ENCODE results near the gene MAP1B. TPM values are rescaled to one million over a fixed set of nuclear protein-coding genes. Genes with fewer than 3 reads are reported as not detected.
A peak's percentile ranks its signal among the peaks of the same experiment; 100 is the strongest.

MAP1B gene
- total RNA-seq, 1 experiment from 2014 or later = 43.8 TPM

- H3K27ac Mint-ChIP-seq (ENCODE audit: low read depth, unreplicated experiment) = no peak overlapping the region
- intact Hi-C loops (cut with micrococcal nuclease) = no loop called here
- BruUV-seq (replicated peaks) = no TSS peak
- H3K4me3 Mint-ChIP-seq (ENCODE audit: unreplicated experiment) = no peak overlapping the region
- H3K9me3 Mint-ChIP-seq (ENCODE audit: unreplicated experiment) = no peaks in the 10 kb centered on the region
- no peaks in the 10 kb centered on the region for H3K27me3 Mint-ChIP-seq (ENCODE audit: insufficient read depth, unreplicated experiment)
- ChIA-PET CTCF (interaction anchor here (0.7 kb wide), 1 partner anchor 73 kb away, joined by 3 read pairs; no protein-coding TSS in a partner anchor), POLR2A (no interaction called here)
- peaks cover 12% of the 10 kb centered on the region for H3K36me3 Mint-ChIP-seq (ENCODE audit: insufficient read depth, unreplicated experiment)
- no peak for DNase-seq (ENCODE audit: unreplicated experiment)
- H3K4me1 Mint-ChIP-seq (ENCODE audit: insufficient read depth, unreplicated experiment) = peaks cover 6% of the 10 kb centered on the region
- TF ChIP-seq CTCF (IDR thresholded peaks at IDR 0.05; ENCODE audit: unreplicated experiment) = no peak
Observed at GRCh38 chr5:72203251-72203845, 96.1 kb downstream of the MAP1B start.

GRCh38 chr5:72204946-72205345 is 97.7 kb downstream of the MAP1B start:
- peaks cover 12% of the 10 kb centered on the region for H3K36me3 Mint-ChIP-seq (ENCODE audit: insufficient read depth, unreplicated experiment)
- no peaks in the 10 kb centered on the region for H3K27me3 Mint-ChIP-seq (ENCODE audit: insufficient read depth, unreplicated experiment)
- ChIA-PET POLR2A (interaction anchor here (0.6 kb wide), 1 partner anchor 334 kb away, joined by 3 read pairs; no protein-coding TSS in a partner anchor), CTCF (no interaction called here)
- no peak for DNase-seq (ENCODE audit: unreplicated experiment)
- H3K4me3 Mint-ChIP-seq (ENCODE audit: unreplicated experiment) = no peak overlapping the region
- intact Hi-C loops (cut with micrococcal nuclease) = no loop called here
- no peaks in the 10 kb centered on the region for H3K9me3 Mint-ChIP-seq (ENCODE audit: unreplicated experiment)
- H3K27ac Mint-ChIP-seq (ENCODE audit: low read depth, unreplicated experiment) = no peak overlapping the region
- TF ChIP-seq CTCF (IDR thresholded peaks at IDR 0.05; ENCODE audit: unreplicated experiment) = no peak
- no TSS peak for BruUV-seq (replicated peaks)
- peaks cover 6% of the 10 kb centered on the region for H3K4me1 Mint-ChIP-seq (ENCODE audit: insufficient read depth, unreplicated experiment)

- Mint-ChIP-seq H3K4me1 (ENCODE audit: insufficient read depth, unreplicated experiment) (peaks cover 6% of the 10 kb centered on the region), H3K27me3 (ENCODE audit: insufficient read depth, unreplicated experiment) (no peaks in the 10 kb centered on the region), H3K36me3 (ENCODE audit: insufficient read depth, unreplicated experiment) (peaks cover 12% of the 10 kb centered on the region), H3K27ac (ENCODE audit: low read depth, unreplicated experiment) (no peak overlapping the region), H3K9me3 (ENCODE audit: unreplicated experiment) (no peaks in the 10 kb centered on the region), H3K4me3 (ENCODE audit: unreplicated experiment) (no peak overlapping the region)
- no peak for TF ChIP-seq CTCF (IDR thresholded peaks at IDR 0.05; ENCODE audit: unreplicated experiment)
- intact Hi-C loops (cut with micrococcal nuclease) = no loop called here
- BruUV-seq (replicated peaks) = TSS peak; percentile 26
- ChIA-PET CTCF (no interaction called here), POLR2A (no interaction called here)
- DNase-seq (ENCODE audit: unreplicated experiment) = no peak
Observed at GRCh38 chr5:72205431-72206009, 98.2 kb downstream of the MAP1B start.

- no peak for DNase-seq (ENCODE audit: unreplicated experiment)
- TF ChIP-seq CTCF (IDR thresholded peaks at IDR 0.05; ENCODE audit: unreplicated experiment) = no peak
- no peaks in the 10 kb centered on the region for H3K9me3 Mint-ChIP-seq (ENCODE audit: unreplicated experiment)
- ChIA-PET POLR2A (no interaction called here), CTCF (no interaction called here)
- peaks cover 12% of the 10 kb centered on the region for H3K36me3 Mint-ChIP-seq (ENCODE audit: insufficient read depth, unreplicated experiment)
- H3K27me3 Mint-ChIP-seq (ENCODE audit: insufficient read depth, unreplicated experiment) = no peaks in the 10 kb centered on the region
- H3K4me3 Mint-ChIP-seq (ENCODE audit: unreplicated experiment) = no peak overlapping the region
- intact Hi-C loops (cut with micrococcal nuclease) = no loop called here
- H3K27ac Mint-ChIP-seq (ENCODE audit: low read depth, unreplicated experiment) = no peak overlapping the region
- BruUV-seq (replicated peaks) = no TSS peak
- H3K4me1 Mint-ChIP-seq (ENCODE audit: insufficient read depth, unreplicated experiment) = peaks cover 9% of the 10 kb centered on the region
Observed at GRCh38 chr5:72206160-72206559, 98.9 kb downstream of the MAP1B start.

All from MCF 10A (cell line).